C4-2B (cell line): Measurements from ENCODE around the gene SAP30L.

ENCODE experiments used
- H3K27ac ChIP-seq: fragments of 450-650 bp; 2 replicates; pipeline ENCODE4 v1.5.1; 2017
- CTCF ChIP-seq: fragments of 450-650 bp; conservative IDR thresholded peaks from 2 replicates; pipeline ENCODE4 v1.5.1; 2017; ENCODE audit warnings: mild to moderate bottlenecking
- ZFX ChIP-seq: fragments of 450-650 bp; IDR thresholded peaks from 2 replicates; pipeline ENCODE4 v1.6.1; 2017

Gene SAP30L

GRCh38 chr5:154403234-154403633, 42.6 kb upstream of the SAP30L start:
- H3K27ac ChIP-seq = no peak overlapping the region
- TF ChIP-seq ZFX (no peak), CTCF (no peak)

- H3K27ac ChIP-seq = no peak overlapping the region
- no peak for TF ChIP-seq ZFX
- no peak for TF ChIP-seq CTCF
Measured at GRCh38 chr5:154403776-154404387, 41.9 kb upstream of the SAP30L start.

GRCh38 chr5:154405078-154405792, 40.6 kb upstream of the SAP30L start:
- H3K27ac ChIP-seq = no peak overlapping the region
- peak; percentile 93 for TF ChIP-seq CTCF
- TF ChIP-seq ZFX = no peak

GRCh38 chr5:154406231-154406630, 39.6 kb upstream of the SAP30L start:
- no peak overlapping the region for H3K27ac ChIP-seq
- TF ChIP-seq CTCF (no peak), ZFX (no peak)

- H3K27ac ChIP-seq = no peak overlapping the region
- TF ChIP-seq ZFX = no peak
- TF ChIP-seq CTCF = no peak
Measured at GRCh38 chr5:154406826-154407225, 39.0 kb upstream of the SAP30L start.

- H3K27ac ChIP-seq = no peak overlapping the region
- TF ChIP-seq CTCF (no peak), ZFX (no peak)
Measured at GRCh38 chr5:154408811-154409210, 37.0 kb upstream of the SAP30L start.

- no peak overlapping the region for H3K27ac ChIP-seq
- TF ChIP-seq ZFX = no peak
Measured at GRCh38 chr5:154409230-154409840, 36.5 kb upstream of the SAP30L start.
